Activated T-cell treated with anti-CD3 and anti-CD28 coated beads, Interleukin-2, amount 50 U/mL, for 24 hours (primary cell): ENCODE data around the gene OR52K2.
"Not testable (repeated sequence)": the region's sequence is repeated elsewhere in the genome, so short reads cannot be mapped to it uniquely, and the experiment has no call there.

Experiments
- DNase-seq: peaks from one replicate; pipeline ENCODE4 v3.0.0-alpha.2; 2020
- H3K27ac Mint-ChIP-seq: 2 replicates; pipeline ENCODE4 v1.8.0; 2020; ENCODE audit warnings: mild to moderate bottlenecking, mixed read lengths
- H3K27me3 Mint-ChIP-seq: 2 replicates; pipeline ENCODE4 v1.8.0; 2020; ENCODE audit warnings: mixed read lengths
- H3K36me3 Mint-ChIP-seq: 2 replicates; pipeline ENCODE4 v1.8.0; 2020; ENCODE audit warnings: low read depth, mixed read lengths
- H3K4me1 Mint-ChIP-seq: 2 replicates; pipeline ENCODE4 v1.8.0; 2020; ENCODE audit warnings: low read depth, mixed read lengths
- H3K4me3 Mint-ChIP-seq: 2 replicates; pipeline ENCODE4 v1.8.0; 2020; ENCODE audit warnings: mild to moderate bottlenecking, moderate library complexity, mixed read lengths
- H3K9me3 Mint-ChIP-seq: 2 replicates; pipeline ENCODE4 v1.8.0; 2020; ENCODE audit warnings: mixed read lengths

Gene OR52K2

DNA sequence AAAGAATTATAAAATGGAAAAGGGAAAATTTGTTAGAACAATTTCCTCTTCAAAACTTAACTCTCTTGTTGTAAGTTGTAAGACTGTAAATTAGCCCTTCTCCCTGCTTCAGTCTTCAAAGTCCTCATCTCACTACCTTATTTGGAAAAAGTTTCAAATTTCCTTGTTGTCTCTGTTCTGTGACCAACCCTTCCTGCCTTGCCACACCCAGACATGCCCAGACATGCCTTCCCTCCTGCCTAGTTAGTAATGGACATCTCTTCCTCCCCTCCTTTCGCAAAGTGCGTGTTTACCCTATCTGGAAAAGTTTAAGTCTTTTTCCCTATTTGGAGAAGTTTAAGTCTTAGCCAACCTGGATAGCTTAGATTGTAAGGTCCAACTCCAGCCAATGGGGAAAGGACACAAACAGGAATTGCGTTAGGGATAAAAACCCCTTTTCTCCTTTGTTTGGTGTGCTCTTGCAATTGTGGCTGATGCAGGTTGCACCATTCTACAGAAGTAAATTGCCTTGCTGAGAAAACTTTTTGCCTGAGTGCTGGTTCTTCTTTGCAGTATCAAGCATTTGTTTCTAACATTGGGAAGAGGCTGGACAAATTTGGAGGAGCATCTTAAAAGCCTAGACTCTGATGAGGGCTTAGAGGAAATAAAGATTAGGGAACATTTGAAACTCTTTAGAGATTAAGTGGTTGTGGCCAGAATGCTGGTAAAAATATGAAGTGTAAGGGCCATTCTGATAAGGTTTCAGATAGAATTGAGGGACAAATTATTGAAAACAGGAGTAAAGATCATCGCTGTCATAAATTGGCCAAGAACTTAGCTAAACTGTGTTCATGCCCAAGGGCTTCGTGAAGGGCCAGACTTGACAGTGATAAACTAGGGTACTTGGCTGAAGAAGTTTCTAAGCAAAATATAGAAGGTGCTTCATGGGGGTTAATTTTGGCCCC, 15.4 kb downstream of the OR52K2 start:
- no peak overlapping the region for H3K27ac Mint-ChIP-seq
- no peaks in the 10 kb centered on the region for H3K36me3 Mint-ChIP-seq
- peaks cover 2% of the 10 kb centered on the region for H3K4me1 Mint-ChIP-seq
- peaks cover 29% of the 10 kb centered on the region for H3K27me3 Mint-ChIP-seq
- no peak for DNase-seq
- H3K9me3 Mint-ChIP-seq, result peaks cover 15% of the 10 kb centered on the region
- no peak overlapping the region for H3K4me3 Mint-ChIP-seq

DNA sequence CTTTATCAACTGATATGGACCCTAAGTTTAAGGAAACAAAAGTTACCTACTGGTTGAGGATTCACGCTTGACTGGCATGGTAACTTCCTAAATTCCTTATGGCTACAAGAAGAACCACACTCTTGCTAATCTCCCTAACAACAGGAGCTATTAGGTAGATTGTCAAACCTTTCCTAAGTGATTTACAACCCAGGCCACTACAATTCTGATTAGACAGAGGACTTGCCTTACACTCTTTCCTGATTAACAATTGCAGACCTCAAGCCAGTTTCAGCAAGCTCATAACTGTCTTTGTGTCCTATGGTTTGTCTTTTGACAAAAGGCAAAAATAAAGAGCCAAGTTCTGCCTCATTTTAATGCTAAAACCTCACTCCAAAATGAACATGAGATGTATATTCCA, 16.3 kb downstream of the OR52K2 start:
- H3K36me3 Mint-ChIP-seq, result no peaks in the 10 kb centered on the region
- H3K4me1 Mint-ChIP-seq, result no peaks in the 10 kb centered on the region
- no peak overlapping the region for H3K27ac Mint-ChIP-seq
- H3K4me3 Mint-ChIP-seq, result no peak overlapping the region
- H3K9me3 Mint-ChIP-seq, result peaks cover 15% of the 10 kb centered on the region
- DNase-seq, result no peak
- H3K27me3 Mint-ChIP-seq, result peaks cover 27% of the 10 kb centered on the region

- no peak overlapping the region for H3K4me3 Mint-ChIP-seq
Measured at GRCh38 chr11:4466131-4466870, 17.2 kb downstream of the OR52K2 start.

DNA sequence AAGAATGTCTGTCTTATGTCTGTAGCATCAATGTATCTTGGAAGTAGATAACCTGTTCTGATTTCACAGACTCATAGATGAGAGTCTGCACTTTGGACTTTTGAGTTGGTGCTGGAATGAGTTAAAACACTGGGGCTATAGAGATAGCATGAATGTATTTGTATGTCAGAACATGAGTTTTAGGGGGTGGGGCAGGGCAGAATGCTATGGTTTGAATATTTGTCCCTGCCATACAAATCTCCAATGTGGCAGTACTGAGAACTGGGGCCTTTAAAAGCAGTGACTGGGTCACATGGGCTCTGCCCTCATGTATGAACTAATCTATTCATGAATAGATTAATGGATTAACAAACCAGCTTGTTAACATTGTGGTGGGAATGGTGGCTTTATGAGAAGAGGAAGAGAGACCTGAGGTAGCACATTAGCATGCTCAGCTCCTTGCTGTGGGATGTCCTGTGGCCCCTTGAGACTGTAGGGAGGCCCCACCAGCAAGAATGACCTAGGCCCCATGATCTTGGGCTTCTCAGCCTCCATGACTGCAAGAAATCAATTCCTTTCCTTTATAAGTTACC, 17.9 kb downstream of the OR52K2 start:
- DNase-seq, result no peak
- Mint-ChIP-seq H3K27me3 (peaks cover 19% of the 10 kb centered on the region), H3K36me3 (no peaks in the 10 kb centered on the region), H3K27ac (no peak overlapping the region), H3K9me3 (peaks cover 15% of the 10 kb centered on the region), H3K4me1 (no peaks in the 10 kb centered on the region), H3K4me3 (no peak overlapping the region)

More at GRCh38 chr11:4466131-4466870, 17.2 kb downstream of the OR52K2 start:
- no peak overlapping the region for H3K27ac Mint-ChIP-seq
- H3K9me3 Mint-ChIP-seq, result peaks cover 15% of the 10 kb centered on the region
- no peak for DNase-seq
- no peaks in the 10 kb centered on the region for H3K4me1 Mint-ChIP-seq
- H3K27me3 Mint-ChIP-seq, result peaks cover 21% of the 10 kb centered on the region
- no peaks in the 10 kb centered on the region for H3K36me3 Mint-ChIP-seq

DNA sequence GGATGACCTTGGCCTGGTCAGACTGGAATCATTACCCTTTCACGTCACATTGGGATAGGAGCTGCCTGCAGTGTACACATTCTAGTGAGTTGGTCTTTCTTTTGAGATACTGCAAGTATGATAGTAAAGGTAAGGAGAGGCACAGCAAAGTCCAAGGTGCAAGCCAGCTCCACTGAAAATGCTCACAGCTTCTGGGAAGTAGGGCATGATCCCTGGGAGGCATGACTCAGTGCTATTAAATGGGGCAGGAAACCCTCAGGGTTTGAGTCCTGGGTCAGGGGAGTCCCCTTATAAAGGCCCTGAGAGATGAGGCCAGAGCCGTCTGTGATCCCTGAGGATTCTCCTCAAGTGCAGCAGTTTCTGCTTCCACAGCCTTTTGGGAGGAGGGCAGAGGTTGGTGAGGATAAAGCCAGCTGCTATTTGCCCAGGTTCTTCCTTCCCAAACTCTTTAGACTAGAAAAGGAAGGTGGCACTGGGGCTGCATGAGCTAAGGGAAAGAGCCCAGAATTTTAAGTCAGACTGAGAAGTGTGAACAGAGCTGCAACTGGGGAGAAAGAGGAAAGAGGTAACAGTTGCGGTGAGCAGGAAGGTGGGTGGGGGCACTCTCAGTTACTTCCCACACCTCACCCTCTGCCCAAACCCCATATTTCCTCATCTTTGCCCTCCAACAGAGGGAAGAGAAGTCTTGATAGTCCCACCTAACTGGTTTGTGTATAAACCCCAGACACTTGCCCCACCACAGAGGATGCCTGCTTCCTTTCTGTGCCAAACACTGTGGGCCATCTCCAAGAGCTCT, 18.9 kb downstream of the OR52K2 start:
- peaks cover 15% of the 10 kb centered on the region for H3K9me3 Mint-ChIP-seq
- no peak for DNase-seq
- no peak overlapping the region for H3K27ac Mint-ChIP-seq
- H3K4me3 Mint-ChIP-seq, result no peak overlapping the region
- no peaks in the 10 kb centered on the region for H3K4me1 Mint-ChIP-seq
- H3K36me3 Mint-ChIP-seq, result no peaks in the 10 kb centered on the region
- H3K27me3 Mint-ChIP-seq, result peaks cover 9% of the 10 kb centered on the region

GRCh38 chr11:4479644-4480043, 30.5 kb downstream of the OR52K2 start:
- Mint-ChIP-seq H3K4me1 (peaks cover 20% of the 10 kb centered on the region), H3K4me3 (no peak overlapping the region), H3K9me3 (no peaks in the 10 kb centered on the region), H3K36me3 (no peaks in the 10 kb centered on the region), H3K27ac (no peak overlapping the region), H3K27me3 (peaks cover 19% of the 10 kb centered on the region)
- no peak for DNase-seq

GRCh38 chr11:4480577-4481239, 31.6 kb downstream of the OR52K2 start:
- H3K4me3 Mint-ChIP-seq, result no peak overlapping the region
- peaks cover 20% of the 10 kb centered on the region for H3K4me1 Mint-ChIP-seq
- peaks cover 13% of the 10 kb centered on the region for H3K27me3 Mint-ChIP-seq
- H3K36me3 Mint-ChIP-seq, result no peaks in the 10 kb centered on the region
- H3K27ac Mint-ChIP-seq, result peak overlapping the region; percentile 76
- no peak for DNase-seq
- no peaks in the 10 kb centered on the region for H3K9me3 Mint-ChIP-seq

DNA sequence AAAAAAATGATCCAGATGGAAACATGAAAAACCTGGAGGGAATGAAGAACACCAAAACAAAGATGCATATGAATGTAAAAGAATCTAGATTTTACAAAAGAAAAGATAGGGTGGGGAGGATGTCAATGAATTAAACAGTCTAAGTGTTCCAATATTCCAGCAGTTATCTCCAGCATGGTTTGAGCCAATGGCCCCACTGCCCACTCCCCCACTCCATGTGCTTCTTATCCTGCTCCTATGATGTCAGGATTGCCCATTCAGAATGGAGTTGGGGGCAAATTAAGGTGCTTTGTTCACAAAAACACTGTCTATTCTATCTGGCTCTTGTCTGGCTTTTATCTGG, 32.1 kb downstream of the OR52K2 start:
- no peak overlapping the region for H3K27ac Mint-ChIP-seq
- H3K27me3 Mint-ChIP-seq, result peaks cover 13% of the 10 kb centered on the region
- no peak for DNase-seq
- H3K9me3 Mint-ChIP-seq, result no peaks in the 10 kb centered on the region
- H3K4me3 Mint-ChIP-seq, result no peak overlapping the region
- peaks cover 20% of the 10 kb centered on the region for H3K4me1 Mint-ChIP-seq
- H3K36me3 Mint-ChIP-seq, result no peaks in the 10 kb centered on the region

- H3K9me3 Mint-ChIP-seq, result no peaks in the 10 kb centered on the region
- no peak for DNase-seq
- no peak within 1 kb of the TSS for H3K4me3 Mint-ChIP-seq
- H3K36me3 Mint-ChIP-seq, result no peaks in the 10 kb centered on the region
- no peak within 1 kb of the TSS for H3K27ac Mint-ChIP-seq
- peaks cover 15% of the 10 kb centered on the region for H3K27me3 Mint-ChIP-seq
- peaks cover 20% of the 10 kb centered on the region for H3K4me1 Mint-ChIP-seq
Measured at GRCh38 chr11:4482445-4482844, 33.4 kb downstream of the OR52K2 start, which contains the start of gene OR52K1. TSS of gene OR52K1 (plus strand) at chr11:4482646. CDS start at chr11:4488901, 6,255 bp downstream.

GRCh38 chr11:4484310-4484709, 35.2 kb downstream of the OR52K2 start:
- peaks cover 15% of the 10 kb centered on the region for H3K27me3 Mint-ChIP-seq
- H3K9me3 Mint-ChIP-seq, result no peaks in the 10 kb centered on the region
- H3K36me3 Mint-ChIP-seq, result no peaks in the 10 kb centered on the region
- no peak overlapping the region for H3K27ac Mint-ChIP-seq
- H3K4me1 Mint-ChIP-seq, result peaks cover 20% of the 10 kb centered on the region
- no peak overlapping the region for H3K4me3 Mint-ChIP-seq
- DNase-seq, result no peak

GRCh38 chr11:4491405-4491804, 42.3 kb downstream of the OR52K2 start:
- not testable (repeated sequence) for H3K27ac Mint-ChIP-seq, DNase-seq, H3K4me3 Mint-ChIP-seq, H3K9me3 Mint-ChIP-seq, H3K36me3 Mint-ChIP-seq
- peaks cover 13% of the 10 kb centered on the region for H3K4me1 Mint-ChIP-seq
- H3K27me3 Mint-ChIP-seq, result peaks cover 47% of the 10 kb centered on the region

GRCh38 chr11:4491878-4492606, 42.9 kb downstream of the OR52K2 start:
- Mint-ChIP-seq H3K36me3 (no peaks in the 10 kb centered on the region), H3K9me3 (no peaks in the 10 kb centered on the region), H3K4me3 (no peak overlapping the region), H3K4me1 (peaks cover 13% of the 10 kb centered on the region), H3K27me3 (peaks cover 48% of the 10 kb centered on the region), H3K27ac (peak overlapping the region; percentile 41)
- no peak for DNase-seq

GRCh38 chr11:4493480-4493818, 44.4 kb downstream of the OR52K2 start:
- peaks cover 44% of the 10 kb centered on the region for H3K27me3 Mint-ChIP-seq
- no peak overlapping the region for H3K27ac Mint-ChIP-seq
- H3K9me3 Mint-ChIP-seq, result no peaks in the 10 kb centered on the region
- H3K36me3 Mint-ChIP-seq, result no peaks in the 10 kb centered on the region
- H3K4me3 Mint-ChIP-seq, result no peak overlapping the region
- no peak for DNase-seq
- peaks cover 13% of the 10 kb centered on the region for H3K4me1 Mint-ChIP-seq
